Measurements from ENCODE around the gene SULT1A2. TPM values are rescaled to one million over a fixed set of nuclear protein-coding genes. Genes with fewer than 3 reads are reported as not detected.

The SULT1A2 gene
- polyA plus RNA-seq, 1 of the 3 experiments (the other 2 are of a cell fraction), result 0.07 TPM

- ChIA-PET POLR2A (no interaction called here), CTCF (no interaction called here)
- WGBS (ENCODE audit: low lambda C conversion rate), result 60% methylated on average over 14 of the region's 16 CpGs
- no peak overlapping the region for H3K9ac ChIP-seq
- H4K20me1 ChIP-seq (ENCODE audit: insufficient read depth), result no peaks in the 10 kb centered on the region
- no peaks in the 10 kb centered on the region for H3F3A ChIP-seq (replicated peaks; ENCODE audit: insufficient read depth)
- H3K4me2 ChIP-seq, result no peak overlapping the region
- H3K79me2 ChIP-seq (ENCODE audit: insufficient read depth), result no peaks in the 10 kb centered on the region
- TF ChIP-seq POLR2AphosphoS5 (IDR thresholded peaks at IDR 0.05; ENCODE audit: low read depth, low read length) (no peak), JUND (IDR thresholded peaks at IDR 0.05) (no peak), FOSL2 (IDR thresholded peaks at IDR 0.05; ENCODE audit: borderline replicate concordance, low read depth) (no peak), EZH2phosphoT487 (IDR thresholded peaks at IDR 0.05; ENCODE audit: borderline replicate concordance, low read depth) (no peak), RCOR1 (IDR thresholded peaks at IDR 0.05; ENCODE audit: low read length) (no peak), TEAD4 (IDR thresholded peaks at IDR 0.05; ENCODE audit: borderline replicate concordance, insufficient read depth) (no peak), NRF1 (IDR thresholded peaks at IDR 0.05; ENCODE audit: low read depth, low read length) (no peak), NFIC (IDR thresholded peaks at IDR 0.05; ENCODE audit: borderline replicate concordance) (no peak)
- TF ChIP-seq, protein P1, sequence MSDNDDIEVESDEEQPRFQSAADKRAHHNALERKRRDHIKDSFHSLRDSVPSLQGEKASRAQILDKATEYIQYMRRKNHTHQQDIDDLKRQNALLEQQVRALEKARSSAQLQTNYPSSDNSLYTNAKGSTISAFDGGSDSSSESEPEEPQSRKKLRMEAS (IDR thresholded peaks at IDR 0.05; ENCODE audit: low read depth), result no peak
- TF ChIP-seq, protein P2, sequence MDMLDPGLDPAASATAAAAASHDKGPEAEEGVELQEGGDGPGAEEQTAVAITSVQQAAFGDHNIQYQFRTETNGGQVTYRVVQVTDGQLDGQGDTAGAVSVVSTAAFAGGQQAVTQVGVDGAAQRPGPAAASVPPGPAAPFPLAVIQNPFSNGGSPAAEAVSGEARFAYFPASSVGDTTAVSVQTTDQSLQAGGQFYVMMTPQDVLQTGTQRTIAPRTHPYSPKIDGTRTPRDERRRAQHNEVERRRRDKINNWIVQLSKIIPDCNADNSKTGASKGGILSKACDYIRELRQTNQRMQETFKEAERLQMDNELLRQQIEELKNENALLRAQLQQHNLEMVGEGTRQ (IDR thresholded peaks at IDR 0.05; ENCODE audit: borderline replicate concordance, low read depth, low read length), result no peak
- TF ChIP-seq, protein P3, sequence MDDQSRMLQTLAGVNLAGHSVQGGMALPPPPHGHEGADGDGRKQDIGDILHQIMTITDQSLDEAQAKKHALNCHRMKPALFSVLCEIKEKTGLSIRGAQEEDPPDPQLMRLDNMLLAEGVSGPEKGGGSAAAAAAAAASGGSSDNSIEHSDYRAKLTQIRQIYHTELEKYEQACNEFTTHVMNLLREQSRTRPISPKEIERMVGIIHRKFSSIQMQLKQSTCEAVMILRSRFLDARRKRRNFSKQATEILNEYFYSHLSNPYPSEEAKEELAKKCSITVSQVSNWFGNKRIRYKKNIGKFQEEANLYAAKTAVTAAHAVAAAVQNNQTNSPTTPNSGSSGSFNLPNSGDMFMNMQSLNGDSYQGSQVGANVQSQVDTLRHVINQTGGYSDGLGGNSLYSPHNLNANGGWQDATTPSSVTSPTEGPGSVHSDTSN (IDR thresholded peaks at IDR 0.05), result no peak
- no peak overlapping the region for H3K4me3 ChIP-seq (ENCODE audit: low read depth in 2 of 2, low read length in 1 of 2)
- H2AFZ ChIP-seq (ENCODE audit: low read depth), result no peak overlapping the region
- H3K27ac ChIP-seq (ENCODE audit: low read depth in 2 of 2, low read length in 1 of 2), result no peak overlapping the region
- DNase-seq, result no peak
- no peaks in the 10 kb centered on the region for H3K36me3 ChIP-seq (replicated peaks in 1 of 2; ENCODE audit: control insufficient read depth in 1 of 2, insufficient read depth in 2 of 2, low read length in 1 of 2)
- H3K9me2 ChIP-seq, result no peaks in the 10 kb centered on the region
- H3K27me3 ChIP-seq (ENCODE audit: insufficient read depth), result no peaks in the 10 kb centered on the region
- no peaks in the 10 kb centered on the region for H3K9me3 ChIP-seq
- peaks cover 0 to 9% of the 10 kb centered on the region in 2 experiments; a peak in 1 of 4 replicates for H3K4me1 ChIP-seq (ENCODE audit: control insufficient read depth in 1 of 2, insufficient read depth in 2 of 2, low read depth in 1 of 2, low read length in 1 of 2)
These were observed 9.7 kb upstream of the SULT1A2 start for GRCh38 chr16:28606291-28607115.

- no peaks in the 10 kb centered on the region for H4K20me1 ChIP-seq (ENCODE audit: insufficient read depth)
- no peak for DNase-seq
- H3K4me3 ChIP-seq (ENCODE audit: low read depth in 2 of 2, low read length in 1 of 2), result no peak overlapping the region
- no peaks in the 10 kb centered on the region for H3F3A ChIP-seq (replicated peaks; ENCODE audit: insufficient read depth)
- TF ChIP-seq RXRA (IDR thresholded peaks at IDR 0.05; ENCODE audit: borderline replicate concordance, low read depth) (no peak), EZH2phosphoT487 (IDR thresholded peaks at IDR 0.05; ENCODE audit: borderline replicate concordance, low read depth) (no peak), RCOR1 (IDR thresholded peaks at IDR 0.05; ENCODE audit: low read length) (no peak), RFX5 (IDR thresholded peaks at IDR 0.05; ENCODE audit: low read length) (no peak)
- no peaks in the 10 kb centered on the region for H3K36me3 ChIP-seq (replicated peaks in 1 of 2; ENCODE audit: control insufficient read depth in 1 of 2, insufficient read depth in 2 of 2, low read length in 1 of 2)
- no peak overlapping the region for H3K27ac ChIP-seq (ENCODE audit: low read depth in 2 of 2, low read length in 1 of 2)
- CTCF ChIA-PET, result interaction anchor here (1.4 kb wide), 1 partner anchor 13 kb away, joined by 3 read pairs; no protein-coding TSS in a partner anchor
- no peaks in the 10 kb centered on the region for H3K4me1 ChIP-seq (ENCODE audit: control insufficient read depth in 1 of 2, insufficient read depth in 2 of 2, low read depth in 1 of 2, low read length in 1 of 2)
- H3K9me3 ChIP-seq, result no peaks in the 10 kb centered on the region
- H2AFZ ChIP-seq (ENCODE audit: low read depth), result no peak overlapping the region
- no peak overlapping the region for H3K4me2 ChIP-seq
- no peak overlapping the region for H3K9ac ChIP-seq
- H3K27me3 ChIP-seq (ENCODE audit: insufficient read depth), result no peaks in the 10 kb centered on the region
- WGBS (ENCODE audit: low lambda C conversion rate), result 46% methylated on average over 6 of the region's 8 CpGs
- no peaks in the 10 kb centered on the region for H3K9me2 ChIP-seq
- POLR2A ChIA-PET, result no interaction called here
- no peaks in the 10 kb centered on the region for H3K79me2 ChIP-seq (ENCODE audit: insufficient read depth)
These were observed 7.3 kb upstream of the SULT1A2 start for GRCh38 chr16:28604186-28604565.

Measured in SK-N-SH (cell line).